Activated T-cell treated with anti-CD3 and anti-CD28 coated beads, Interleukin-2, amount 50 U/mL, for 72 hours (primary cell): Measurements from ENCODE around the gene TPSG1. TPM values are rescaled to one million over a fixed set of nuclear protein-coding genes. Genes with fewer than 3 reads are reported as not detected.
"Not testable (repeated sequence)": the region's sequence is repeated elsewhere in the genome, so short reads cannot be mapped to it uniquely, and the experiment has no call there.

Experiments
- ATAC-seq, 2 donors: fragments of 150-1000 bp; cut with Tn5 transposase; replicated peaks in 1 of 2; 2 replicates each; pipeline ENCODE4 v1.10.0; 2021; ENCODE audit warnings: moderate library complexity in 2 of 2, mild to moderate bottlenecking in 1 of 2
- DNase-seq, 2 donors: peaks; one replicate each; pipeline ENCODE4 v3.0.0; 2021 to 2022; ENCODE audit warnings: mixed read lengths in 1 of 2
- H3K27ac Mint-ChIP-seq: one replicate; pipeline ENCODE4 v1.8.0; 2022; ENCODE audit warnings: mild to moderate bottlenecking, moderate library complexity, mixed read lengths
- H3K27me3 Mint-ChIP-seq: one replicate; pipeline ENCODE4 v1.8.0; 2022; ENCODE audit warnings: low read depth, mixed read lengths
- H3K36me3 Mint-ChIP-seq, 2 donors: one replicate each; pipeline ENCODE4 v1.8.0; 2022; ENCODE audit warnings: mixed read lengths in 2 of 2, mild to moderate bottlenecking in 1 of 2; ENCODE audit not compliant: insufficient read depth in 2 of 2
- H3K4me1 Mint-ChIP-seq: one replicate; pipeline ENCODE4 v1.8.0; 2022; ENCODE audit warnings: low read depth, mixed read lengths
- H3K4me3 Mint-ChIP-seq, 2 donors: one replicate each; pipeline ENCODE4 v1.8.0; 2022; ENCODE audit warnings: mild to moderate bottlenecking in 2 of 2, mixed read lengths in 2 of 2, moderate library complexity in 2 of 2
- H3K9me3 Mint-ChIP-seq, 2 donors: one replicate each; pipeline ENCODE4 v1.8.0; 2022; ENCODE audit warnings: mixed read lengths in 2 of 2
- total RNA-seq, 2 donors: library from RNA; stranded (reverse); gene quantifications; one replicate each; pipeline ENCODE4 v1.2.3, GENCODE V29; 2022

Gene TPSG1
- total RNA-seq, 2 donors from 2014 or later: 0.32 TPM; not detected in 1

DNA sequence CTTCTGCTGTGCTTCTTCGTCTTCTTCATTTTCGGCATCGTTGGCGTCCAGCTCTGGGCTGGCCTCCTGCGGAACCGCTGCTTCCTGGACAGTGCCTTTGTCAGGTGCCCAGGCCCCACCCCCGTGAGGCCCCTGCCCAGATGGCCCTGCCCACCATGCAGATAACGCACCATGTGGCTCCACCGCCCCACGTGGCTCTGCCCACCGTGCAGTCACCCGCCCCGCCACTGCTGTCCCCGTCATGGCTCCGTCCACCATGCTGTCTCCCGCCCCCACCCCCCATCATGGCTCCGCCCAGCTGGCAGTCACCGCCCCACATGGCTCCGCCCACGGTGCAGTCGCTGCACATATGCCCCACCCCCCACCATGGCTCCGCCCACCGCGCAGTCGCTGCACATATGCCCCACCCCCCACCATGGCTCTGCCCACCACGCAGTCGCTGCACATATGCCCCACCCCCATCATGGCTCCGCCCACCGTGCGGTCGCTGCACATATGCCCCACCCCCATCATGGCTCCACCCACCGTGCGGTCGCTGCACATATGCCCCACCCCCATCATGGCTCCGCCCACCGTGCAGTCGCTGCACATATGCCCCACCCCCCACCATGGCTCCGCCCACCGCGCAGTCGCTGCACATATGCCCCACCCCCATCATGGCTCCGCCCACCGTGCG is 26.3 kb downstream of the TPSG1 start:
- peak in 1 of 2 donors; percentile 9 for DNase-seq

DNA sequence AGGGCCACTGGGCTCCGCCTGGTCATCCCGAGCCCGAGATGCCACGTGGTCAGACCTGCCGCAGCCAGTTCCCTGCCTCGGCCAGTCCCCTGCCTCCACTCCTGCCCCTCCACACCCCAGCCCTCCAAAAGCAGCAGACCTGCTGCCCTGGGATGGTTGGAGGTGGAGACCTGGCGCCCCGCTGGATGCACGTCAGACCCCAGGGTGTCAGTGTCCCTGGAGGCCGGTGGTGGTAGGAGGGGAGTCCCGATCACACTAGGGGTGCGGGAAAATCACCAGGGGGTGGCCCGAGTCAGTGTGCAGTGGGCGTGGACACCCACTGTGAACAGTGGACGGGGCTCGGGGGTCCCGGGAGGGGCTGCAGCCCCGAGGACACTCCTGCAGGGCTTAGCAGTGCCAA is 26.9 kb downstream of the TPSG1 start:
- Mint-ChIP-seq H3K27ac (no peak overlapping the region), H3K4me3 (no peak overlapping the region), H3K4me1 (no peaks in the 10 kb centered on the region), H3K36me3 (no peaks in the 10 kb centered on the region), H3K27me3 (no peaks in the 10 kb centered on the region), H3K9me3 (peaks cover 0 to 2% of the 10 kb centered on the region in 2 donors)
- DNase-seq (no peak), ATAC-seq (no peak)

More for the DNA sequence above, 26.3 kb downstream of the TPSG1 start:
- H3K4me3 Mint-ChIP-seq, H3K4me1 Mint-ChIP-seq, H3K9me3 Mint-ChIP-seq, H3K27ac Mint-ChIP-seq, H3K27me3 Mint-ChIP-seq, ATAC-seq, H3K36me3 Mint-ChIP-seq: not testable (repeated sequence)

DNA sequence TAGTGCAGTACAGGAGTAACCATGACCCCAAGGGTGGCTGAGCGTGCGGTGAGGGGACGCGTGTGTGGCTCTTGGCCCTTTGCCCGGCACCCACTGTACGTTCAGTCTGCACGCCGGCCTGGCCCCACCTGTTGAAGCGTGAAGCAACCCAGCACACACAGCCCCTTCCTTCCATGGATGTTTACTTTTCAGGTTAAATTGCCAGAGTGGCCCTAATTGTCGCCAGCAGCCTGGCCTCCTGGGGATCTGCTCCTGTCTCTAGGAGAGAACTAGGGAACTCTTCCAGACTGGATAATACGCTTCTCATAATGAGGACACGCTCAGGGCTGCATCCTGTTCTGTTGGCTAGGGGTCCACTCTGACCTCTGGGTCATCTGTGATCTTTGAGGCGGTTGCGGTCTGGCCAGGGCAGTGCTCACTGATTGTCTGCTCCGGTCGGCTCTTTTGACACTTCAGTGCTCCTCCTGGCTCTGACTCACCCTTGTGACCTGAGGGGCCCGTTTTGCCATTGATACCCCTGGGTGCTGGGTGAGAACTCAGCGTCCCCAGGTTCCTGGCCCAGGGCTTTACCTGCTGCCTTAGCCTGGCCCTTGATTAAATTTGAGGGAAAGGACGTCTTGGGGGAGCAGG is 27.7 kb downstream of the TPSG1 start:
- Mint-ChIP-seq H3K27ac (no peak overlapping the region), H3K27me3 (no peaks in the 10 kb centered on the region), H3K36me3 (no peaks in the 10 kb centered on the region), H3K9me3 (peaks cover 0 to 2% of the 10 kb centered on the region in 2 donors), H3K4me1 (no peaks in the 10 kb centered on the region), H3K4me3 (no peak overlapping the region)
- DNase-seq (no peak), ATAC-seq (no peak)

DNA sequence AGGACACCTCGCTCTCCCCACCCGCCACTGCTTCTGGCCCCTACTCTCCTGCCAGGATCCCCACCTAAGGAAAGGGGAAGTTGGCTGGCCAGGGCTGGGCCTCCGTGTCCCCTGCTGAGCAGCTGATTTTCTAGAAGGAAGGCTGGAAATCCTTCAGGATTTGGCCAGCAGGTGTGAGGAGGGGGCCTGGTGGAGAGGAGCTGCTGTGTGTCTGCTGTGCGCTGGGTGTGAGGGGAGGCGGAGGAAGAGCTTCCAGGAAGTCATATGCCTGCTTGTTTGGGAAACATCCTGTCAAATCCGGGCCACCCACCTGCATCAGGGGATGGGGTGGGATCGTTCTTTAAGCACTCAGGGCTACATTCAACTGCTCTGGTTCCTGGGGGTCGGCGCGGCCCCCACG is 28.6 kb downstream of the TPSG1 start:
- no peak for ATAC-seq

DNA sequence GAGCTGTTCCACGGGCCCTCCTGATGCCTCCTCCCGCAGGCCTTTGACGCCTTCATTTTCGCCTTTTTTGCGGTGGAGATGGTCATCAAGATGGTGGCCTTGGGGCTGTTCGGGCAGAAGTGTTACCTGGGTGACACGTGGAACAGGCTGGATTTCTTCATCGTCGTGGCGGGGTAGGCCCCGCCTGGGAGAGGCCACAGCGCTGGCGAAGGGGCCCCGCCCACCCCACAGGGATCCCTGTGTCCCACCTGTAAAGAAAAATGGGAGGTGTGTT is 29.7 kb downstream of the TPSG1 start:
- no peak for ATAC-seq
- H3K27ac Mint-ChIP-seq: no peak overlapping the region
- no peak overlapping the region for H3K4me3 Mint-ChIP-seq
- no peaks in the 10 kb centered on the region for H3K4me1 Mint-ChIP-seq
- no peaks in the 10 kb centered on the region for H3K27me3 Mint-ChIP-seq
- no peak for DNase-seq
- no peaks in the 10 kb centered on the region for H3K36me3 Mint-ChIP-seq
- H3K9me3 Mint-ChIP-seq: peaks cover 0 to 2% of the 10 kb centered on the region in 2 donors

More for the DNA sequence above, 28.6 kb downstream of the TPSG1 start:
- Mint-ChIP-seq H3K4me3 (no peak overlapping the region), H3K27ac (no peak overlapping the region), H3K27me3 (no peaks in the 10 kb centered on the region), H3K4me1 (no peaks in the 10 kb centered on the region), H3K36me3 (no peaks in the 10 kb centered on the region), H3K9me3 (peaks cover 0 to 2% of the 10 kb centered on the region in 2 donors)
- no peak for DNase-seq

DNA sequence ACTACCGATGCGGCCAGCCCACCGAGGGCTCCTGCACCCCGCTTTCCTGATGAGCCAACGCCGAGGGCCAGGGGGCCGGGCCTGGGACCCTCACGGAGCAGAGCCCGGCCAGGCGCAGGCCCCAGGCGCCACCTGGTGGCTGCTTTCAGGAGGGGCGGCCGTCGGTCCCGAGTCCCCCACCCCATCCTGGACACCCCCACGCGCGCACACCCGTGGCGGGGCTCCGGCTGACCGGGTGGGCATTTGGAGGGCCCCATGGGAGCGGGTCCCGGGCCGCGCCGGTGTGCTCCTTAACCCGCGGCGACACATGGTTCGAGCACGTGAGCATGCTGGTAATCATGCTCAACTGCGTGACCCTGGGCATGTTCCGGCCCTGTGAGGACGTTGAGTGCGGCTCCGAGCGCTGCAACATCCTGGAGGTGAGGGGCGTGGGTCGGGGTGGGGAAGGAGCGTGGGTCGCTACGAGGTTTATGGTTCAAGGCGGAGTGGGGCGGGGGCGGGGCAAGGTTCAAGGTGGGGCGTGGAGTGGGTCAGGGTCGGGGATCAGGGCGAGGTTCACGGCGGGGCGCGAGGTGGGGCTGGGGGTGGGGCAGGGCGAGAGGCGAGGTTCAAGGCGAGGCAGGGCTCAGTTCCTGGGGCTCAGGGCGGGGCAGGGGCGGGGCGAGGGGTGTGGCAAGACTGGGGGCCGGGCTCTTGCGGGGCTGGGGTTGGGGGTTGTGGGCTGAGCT is 30.2 kb downstream of the TPSG1 start:
- ATAC-seq: peak in 1 of 2 donors; percentile 53
- no peaks in the 10 kb centered on the region for H3K27me3 Mint-ChIP-seq
- H3K4me3 Mint-ChIP-seq: no peak overlapping the region

DNA sequence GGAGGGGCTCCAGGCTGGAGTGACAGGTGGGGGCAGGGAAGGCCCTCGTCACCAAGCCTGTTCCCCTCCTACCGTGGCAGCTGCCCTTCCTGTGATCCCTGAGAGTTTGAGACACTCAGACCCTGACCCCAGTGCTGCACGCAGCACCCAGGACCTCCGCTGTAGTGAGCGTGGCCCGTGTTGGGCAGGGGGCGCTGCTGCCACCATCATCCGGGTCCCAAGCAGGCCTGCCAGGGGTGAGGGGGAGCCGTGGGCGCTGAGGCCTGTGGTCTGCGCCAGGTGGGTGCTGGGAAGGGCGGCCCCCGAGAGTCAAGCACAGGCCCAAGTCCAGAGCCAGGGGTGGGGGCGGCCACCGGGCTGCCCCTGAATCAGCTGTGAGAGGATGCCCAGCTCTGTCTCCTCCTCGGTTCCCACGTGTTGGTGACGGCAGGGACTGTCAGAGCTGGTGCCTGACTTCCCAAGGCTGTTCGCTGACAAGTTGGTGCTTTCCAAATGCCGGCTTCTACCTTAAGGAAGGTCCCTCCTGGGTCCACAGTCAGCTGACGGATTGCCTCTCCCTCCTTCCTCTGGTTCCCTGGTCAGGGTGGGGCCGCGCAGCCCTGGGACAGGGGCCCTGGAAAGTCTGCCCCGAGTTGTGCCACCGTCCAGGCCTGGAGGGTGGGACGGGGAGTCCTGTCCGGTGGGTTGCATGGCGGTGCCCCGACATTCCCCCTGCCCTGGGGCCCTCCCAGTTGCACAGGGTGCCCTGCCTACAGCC is 31.1 kb downstream of the TPSG1 start:
- ATAC-seq: no peak
- no peak for DNase-seq
- Mint-ChIP-seq H3K4me1 (no peaks in the 10 kb centered on the region), H3K27me3 (no peaks in the 10 kb centered on the region), H3K4me3 (no peak overlapping the region), H3K27ac (no peak overlapping the region), H3K36me3 (no peaks in the 10 kb centered on the region), H3K9me3 (no peaks in the 10 kb centered on the region)

More for the DNA sequence above, 30.2 kb downstream of the TPSG1 start:
- no peaks in the 10 kb centered on the region for H3K4me1 Mint-ChIP-seq
- no peaks in the 10 kb centered on the region for H3K36me3 Mint-ChIP-seq
- H3K27ac Mint-ChIP-seq: no peak overlapping the region
- peaks cover 0 to 2% of the 10 kb centered on the region in 2 donors for H3K9me3 Mint-ChIP-seq
- DNase-seq: peak; percentile 33 to 34

DNA sequence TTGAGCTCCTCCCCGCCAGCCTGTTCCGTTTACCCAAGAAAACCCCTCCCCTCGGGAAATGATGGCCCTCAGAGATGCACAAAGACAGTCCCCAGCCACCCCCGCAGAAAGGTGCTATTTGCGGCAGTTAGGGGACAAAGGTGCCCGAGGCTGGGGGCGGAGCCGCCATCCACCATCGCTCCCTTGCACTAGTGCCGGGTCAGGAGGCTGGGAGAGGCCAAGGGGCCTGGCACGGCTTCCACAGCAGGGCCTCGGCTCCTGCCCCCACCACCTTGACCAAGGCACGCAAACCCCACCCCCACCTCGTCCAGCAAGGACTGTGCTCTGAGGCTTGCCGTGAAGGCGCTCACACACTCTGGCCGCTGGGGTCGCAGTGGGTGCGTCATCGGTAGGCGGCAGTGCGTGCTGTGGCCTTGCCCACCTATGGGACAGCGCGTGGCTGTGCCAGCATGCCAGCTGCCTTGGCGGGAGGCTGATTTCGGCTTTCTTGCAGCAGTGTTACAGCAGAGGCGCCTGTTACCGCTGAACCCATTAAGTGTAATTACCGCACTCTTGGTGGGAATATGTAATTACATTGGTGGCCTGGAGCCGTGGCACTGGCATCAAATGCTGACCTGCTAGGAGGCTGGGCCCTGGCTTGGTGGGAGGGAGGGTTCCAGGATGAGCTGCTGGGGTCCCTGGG is 31.8 kb downstream of the TPSG1 start:
- Mint-ChIP-seq H3K27me3 (no peaks in the 10 kb centered on the region), H3K27ac (no peak overlapping the region), H3K9me3 (no peaks in the 10 kb centered on the region), H3K4me1 (no peaks in the 10 kb centered on the region), H3K4me3 (no peak overlapping the region), H3K36me3 (no peaks in the 10 kb centered on the region)
- no peak for DNase-seq
- no peak for ATAC-seq

DNA sequence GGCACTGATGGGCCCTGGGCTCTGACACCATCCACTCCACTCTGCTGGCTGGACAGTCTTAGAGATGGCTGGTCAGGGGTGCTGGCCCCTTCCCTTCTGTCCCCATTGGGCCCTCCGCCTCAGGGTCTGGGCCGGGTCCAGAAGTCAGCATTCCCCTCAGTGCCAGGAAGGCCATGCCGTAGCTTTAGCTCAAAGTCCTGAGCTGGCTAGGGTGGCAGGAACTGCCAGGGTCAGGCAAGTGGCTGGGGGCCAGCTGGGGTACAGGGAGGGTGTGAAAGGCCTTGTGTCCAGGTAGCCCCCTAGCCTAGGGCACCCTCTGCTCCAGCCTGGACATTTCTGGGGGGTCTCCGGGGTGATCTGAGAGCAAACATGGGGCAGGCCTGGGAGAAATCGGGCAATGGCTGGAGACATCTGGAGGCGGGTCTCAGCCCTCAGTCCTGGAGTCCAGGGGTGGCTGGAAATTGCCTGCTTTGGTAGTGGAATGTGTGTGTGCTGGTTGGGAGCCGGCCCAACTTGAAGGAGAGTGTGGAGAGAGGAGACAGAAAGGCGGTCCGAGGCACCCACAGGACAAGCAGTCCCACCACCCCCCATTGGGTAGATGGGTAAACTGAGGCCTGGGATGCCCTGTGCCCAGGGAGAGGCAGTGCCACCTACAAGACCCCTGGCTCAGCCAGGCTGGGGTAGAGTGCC is 32.5 kb downstream of the TPSG1 start:
- H3K4me1 Mint-ChIP-seq: no peaks in the 10 kb centered on the region
- no peaks in the 10 kb centered on the region for H3K27me3 Mint-ChIP-seq
- ATAC-seq (no peak), DNase-seq (no peak)
- H3K4me3 Mint-ChIP-seq: no peak overlapping the region
- no peaks in the 10 kb centered on the region for H3K9me3 Mint-ChIP-seq
- H3K36me3 Mint-ChIP-seq: no peaks in the 10 kb centered on the region
- no peak overlapping the region for H3K27ac Mint-ChIP-seq

DNA sequence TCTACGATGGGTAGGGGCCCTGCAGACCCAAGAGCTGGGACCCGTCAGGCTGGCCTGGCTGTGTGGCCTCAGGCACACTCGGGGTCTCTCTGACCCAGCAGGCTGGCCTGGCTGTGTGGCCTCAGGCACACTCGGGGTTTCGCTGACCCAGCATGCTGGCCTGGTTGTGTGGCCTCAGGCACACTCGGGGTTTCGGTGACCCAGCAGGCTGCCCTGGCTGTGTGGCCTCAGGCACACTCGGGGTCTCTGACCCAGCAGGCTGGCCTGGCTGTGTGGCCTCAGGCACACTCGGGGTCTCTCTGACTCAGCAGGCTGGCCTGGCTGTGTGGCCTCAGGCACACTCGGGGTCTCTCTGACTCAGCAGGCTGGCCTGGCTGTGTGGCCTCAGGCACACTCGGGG is 34.3 kb downstream of the TPSG1 start:
- not testable (repeated sequence) for DNase-seq, H3K4me1 Mint-ChIP-seq, H3K27me3 Mint-ChIP-seq, H3K36me3 Mint-ChIP-seq, H3K4me3 Mint-ChIP-seq, ATAC-seq, H3K27ac Mint-ChIP-seq, H3K9me3 Mint-ChIP-seq

DNA sequence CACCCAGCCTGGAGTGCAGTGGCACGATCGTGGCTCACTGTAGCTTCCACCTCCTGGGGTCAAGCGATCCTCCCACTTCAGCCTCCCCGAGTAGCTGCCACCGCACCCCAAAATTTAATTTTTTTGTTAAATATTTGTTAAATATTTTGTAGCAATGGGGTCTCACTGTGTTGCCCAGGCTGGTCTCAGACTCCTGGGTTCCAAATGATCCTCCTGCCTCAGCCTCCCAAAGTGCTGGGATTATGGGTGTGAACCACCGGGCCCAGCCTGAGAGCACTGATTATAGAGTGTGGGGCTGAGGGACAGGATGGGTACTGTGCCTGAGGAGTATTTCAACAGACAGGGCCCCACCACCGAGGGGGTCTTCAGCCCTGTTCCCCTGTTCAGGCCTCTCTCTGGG is 35.6 kb downstream of the TPSG1 start:
- ATAC-seq: no peak
- Mint-ChIP-seq H3K27ac (no peak overlapping the region), H3K9me3 (no peaks in the 10 kb centered on the region), H3K4me1 (no peaks in the 10 kb centered on the region), H3K36me3 (no peaks in the 10 kb centered on the region), H3K27me3 (no peaks in the 10 kb centered on the region), H3K4me3 (no peak overlapping the region)
- DNase-seq: no peak

DNA sequence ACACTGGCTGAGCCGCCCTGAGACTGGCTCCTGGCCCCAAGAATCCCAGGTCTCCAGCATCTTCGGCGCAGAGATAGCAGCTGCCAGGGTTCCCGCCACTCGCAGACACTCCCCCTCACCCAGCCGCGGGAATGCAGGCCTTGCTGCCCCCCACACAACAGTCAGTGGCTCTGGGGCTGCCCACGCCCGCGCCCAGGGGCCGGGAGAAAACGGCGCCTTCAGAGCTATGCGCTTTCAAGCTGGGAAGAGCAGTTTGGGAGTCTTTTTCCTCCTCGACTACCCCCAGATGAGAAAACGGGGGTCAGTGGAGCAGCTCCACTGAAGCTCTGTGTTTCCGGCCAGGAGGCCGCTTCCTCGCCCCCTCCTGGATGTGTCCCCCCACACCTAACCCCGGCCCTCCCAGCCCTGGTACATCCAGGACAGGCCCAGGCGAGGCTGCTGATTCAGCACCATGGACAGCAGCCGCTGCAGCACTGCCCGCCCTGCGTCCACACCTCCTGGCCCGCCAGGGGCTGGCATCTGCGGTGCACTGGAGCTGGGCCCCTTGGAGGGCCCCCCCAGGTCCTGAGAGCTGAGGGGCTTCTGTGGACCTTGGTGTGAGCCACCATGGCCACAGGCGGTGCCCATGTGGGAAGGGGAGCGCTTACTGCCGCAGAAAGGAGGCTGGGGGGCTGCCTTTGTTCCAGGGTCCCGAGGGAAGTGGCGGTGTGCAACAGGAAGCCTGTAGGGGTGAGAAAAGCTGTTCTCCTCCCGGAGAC is 36.5 kb downstream of the TPSG1 start:
- DNase-seq (peak; percentile 45 to 46), ATAC-seq (peak; percentile 36 to 39)
- no peaks in the 10 kb centered on the region for H3K27me3 Mint-ChIP-seq
- H3K27ac Mint-ChIP-seq: no peak overlapping the region
- H3K36me3 Mint-ChIP-seq: no peaks in the 10 kb centered on the region
- H3K4me1 Mint-ChIP-seq: no peaks in the 10 kb centered on the region
- H3K9me3 Mint-ChIP-seq: no peaks in the 10 kb centered on the region
- H3K4me3 Mint-ChIP-seq: no peak overlapping the region
